GM18907 (cell line): ENCODE measurements around the gene PRIM2.
"Not testable (repeated sequence)": the region's sequence is repeated elsewhere in the genome, so short reads cannot be mapped to it uniquely, and the experiment has no call there.

Source experiments
- ATAC-seq: cut with Tn5 transposase; IDR thresholded peaks from one replicate; pipeline ENCODE4 v1.9.1; 2021; ENCODE audit warnings: mild to moderate bottlenecking, moderate library complexity; ENCODE audit not compliant: unreplicated experiment

The PRIM2 gene

GRCh38 chr6:57307850-57308249 lies 9.6 kb upstream of the PRIM2 start:
- ATAC-seq: no peak

GRCh38 chr6:57308755-57309154 lies 8.7 kb upstream of the PRIM2 start:
- not testable (repeated sequence) for ATAC-seq

- not testable (repeated sequence) for ATAC-seq
These were observed 7.2 kb upstream of the PRIM2 start for GRCh38 chr6:57310095-57310816.

- ATAC-seq: no peak
These were observed 6.6 kb upstream of the PRIM2 start for GRCh38 chr6:57310817-57311157.

- not testable (repeated sequence) for ATAC-seq
These were observed 6.0 kb upstream of the PRIM2 start for GRCh38 chr6:57311300-57312003.

GRCh38 chr6:57312004-57312345 lies 5.5 kb upstream of the PRIM2 start:
- no peak for ATAC-seq

- no peak for ATAC-seq
These were observed 4.4 kb upstream of the PRIM2 start for GRCh38 chr6:57313009-57313408.

- no peak for ATAC-seq
These were observed 3.5 kb upstream of the PRIM2 start for GRCh38 chr6:57313711-57314471.

GRCh38 chr6:57315111-57315510 lies 2.3 kb upstream of the PRIM2 start:
- ATAC-seq: no peak

- no peak for ATAC-seq
These were observed 1.6 kb upstream of the PRIM2 start for GRCh38 chr6:57315851-57316250.

GRCh38 chr6:57316581-57317059 lies 810 bp upstream of the PRIM2 start:
- ATAC-seq: peak; percentile 94

GRCh38 chr6:57324538-57324937 lies 7.1 kb downstream of the PRIM2 start:
- ATAC-seq: no peak

GRCh38 chr6:57327311-57327710 lies 9.9 kb downstream of the PRIM2 start:
- no peak for ATAC-seq

- ATAC-seq: no peak
These were observed 10.6 kb downstream of the PRIM2 start for GRCh38 chr6:57328074-57328473.

GRCh38 chr6:57329933-57330332 lies 12.5 kb downstream of the PRIM2 start:
- ATAC-seq: no peak

- no peak for ATAC-seq
These were observed 24.8 kb downstream of the PRIM2 start for GRCh38 chr6:57342148-57342669.

GRCh38 chr6:57343342-57343741 lies 25.9 kb downstream of the PRIM2 start:
- not testable (repeated sequence) for ATAC-seq

- ATAC-seq: not testable (repeated sequence)
These were observed 29.3 kb downstream of the PRIM2 start for GRCh38 chr6:57346715-57347114.

- not testable (repeated sequence) for ATAC-seq
These were observed 30.2 kb downstream of the PRIM2 start for GRCh38 chr6:57347597-57347996.

GRCh38 chr6:57350443-57350842 lies 33.0 kb downstream of the PRIM2 start:
- ATAC-seq: peak; percentile 66

- ATAC-seq: not testable (repeated sequence)
These were observed 35.2 kb downstream of the PRIM2 start for GRCh38 chr6:57352596-57352995.
